HepG2 (cell line): ENCODE data around the gene SCAF8. TPM values are rescaled to one million over a fixed set of nuclear protein-coding genes. Genes with fewer than 3 reads are reported as not detected.

ENCODE experiments used
- ATAC-seq: fragments of 200-7000 bp; cut with Tn5 transposase; 3 replicates; pipeline ENCODE4 v1.9.1; 2020; ENCODE audit warnings: mild to moderate bottlenecking, moderate library complexity
- BruUV-seq: library from RNA; stranded (reverse); fragments of 400-500 nt; replicated peaks from 2 replicates; lab custom pipeline; 2021; lab: Mats Ljungman, UMichigan
- CTCF ChIA-PET: fragments of 300-600 bp; formaldehyde crosslinking; extraction: SDS; loops from one replicate; lab custom pipeline; 2021; ENCODE audit warnings: low total read pairs, inconsistent platforms, low intra/inter-chr PET ratio; lab: Yijun Ruan, JAX
- POLR2A ChIA-PET: fragments of 350-600 bp; sonication (Branson Sonifier 250); formaldehyde crosslinking; loops from one replicate; lab custom pipeline; 2020; ENCODE audit warnings: antibody characterized with exemption, inconsistent platforms; lab: Yijun Ruan, JAX
- DNase-seq: peaks from one replicate; pipeline ENCODE4 v3.0.0-alpha.2; 2015; ENCODE audit warnings: low spot score
- FAIRE-seq: peaks from 3 replicates; lab custom pipeline; 2011; peaks lifted over from hg19 to GRCh38; lab: Jason Lieb, UNC
- H2AFZ ChIP-seq: one replicate; pipeline ENCODE4 v1.6.1; 2011; ENCODE audit warnings: low read length, inconsistent platforms
- H3K27ac ChIP-seq: fragments of 300-600 bp; 3 replicates; pipeline ENCODE4 v1.8.0; 2011; ENCODE audit warnings: mixed run types, mild to moderate bottlenecking, mixed read lengths, low read length, inconsistent platforms; ENCODE audit not compliant: insufficient read depth; ENCODE audit errors: extremely low read length
- H3K27me3 ChIP-seq, 2 experiments: fragments of 200-600 bp in 1 of 2; 2 replicates in 1 of 2; 3 replicates in 1 of 2; pipeline versions ENCODE4 v1.6.0 to v1.8.0; 2011; ENCODE audit warnings: low read length in 2 of 2, mild to moderate bottlenecking in 2 of 2, moderate library complexity in 2 of 2, inconsistent platforms in 1 of 2; ENCODE audit not compliant: insufficient read depth in 2 of 2, control insufficient read depth in 1 of 2
- H3K36me3 ChIP-seq, 2 experiments: fragments of 200-600 bp in 1 of 2; replicated peaks in 1 of 2; 2 replicates in 1 of 2; 3 replicates in 1 of 2; pipeline versions ENCODE4 v1.5.1 to v1.8.0; 2011; ENCODE audit warnings: low read length in 2 of 2, inconsistent platforms in 1 of 2; ENCODE audit not compliant: insufficient read depth in 2 of 2, control insufficient read depth in 1 of 2
- H3K4me1 ChIP-seq: 2 replicates; pipeline ENCODE4 v1.5.1; 2012; ENCODE audit warnings: low read length, inconsistent platforms; ENCODE audit not compliant: insufficient read depth
- H3K4me2 ChIP-seq: 2 replicates; pipeline ENCODE4 v1.6.0; 2011; ENCODE audit warnings: low read depth, low read length, inconsistent platforms
- H3K4me3 ChIP-seq, 3 experiments: fragments of 200-600 bp in 1 of 3; sonication (generic), shearing (Covaris generic) in 1 of 3; replicated peaks in 1 of 3; 2 replicates each; pipeline ENCODE4 v1.5.1; 2011 to 2016; ENCODE audit warnings: low read length in 3 of 3, inconsistent platforms in 2 of 3, low read depth in 2 of 3, mild to moderate bottlenecking in 2 of 3, control low read depth in 1 of 3, mixed read lengths in 1 of 3; ENCODE audit not compliant: insufficient read depth in 1 of 3
- H3K79me2 ChIP-seq: one replicate; pipeline ENCODE4 v1.6.1; 2011; ENCODE audit warnings: low read length, inconsistent platforms; ENCODE audit not compliant: insufficient read depth
- H3K9ac ChIP-seq: 2 replicates; pipeline ENCODE4 v1.6.0; 2011; ENCODE audit warnings: mild to moderate bottlenecking, low read depth, low read length, inconsistent platforms; ENCODE audit not compliant: insufficient read depth
- H3K9me3 ChIP-seq: 2 replicates; pipeline ENCODE4 v1.5.1; 2012; ENCODE audit warnings: mild to moderate bottlenecking, low read length
- H4K20me1 ChIP-seq: 2 replicates; pipeline ENCODE4 v1.6.0; 2011; ENCODE audit warnings: inconsistent platforms, mild to moderate bottlenecking, low read length, moderate library complexity; ENCODE audit not compliant: insufficient read depth
- AHR ChIP-seq: IDR thresholded peaks from 2 replicates; pipeline ENCODE4 v1.6.1; 2018; ENCODE audit warnings: missing genetic modification reagents, missing compliant biosample characterization
- ATAD3A ChIP-seq: sonication (generic); formaldehyde crosslinking; IDR thresholded peaks from 2 replicates; pipeline ENCODE4 v1.4.0; 2020; ENCODE audit warnings: missing genetic modification reagents
- FOXA3 ChIP-seq: IDR thresholded peaks from 2 replicates; pipeline ENCODE4 v1.6.1; 2016; ENCODE audit warnings: missing genetic modification reagents, missing compliant biosample characterization
- GPN1 ChIP-seq: sonication (generic); formaldehyde crosslinking; IDR thresholded peaks from 2 replicates; pipeline ENCODE4 v1.5.1; 2020; ENCODE audit warnings: missing genetic modification reagents, borderline replicate concordance
- MTF1 ChIP-seq: sonication (generic); formaldehyde crosslinking; IDR thresholded peaks from 2 replicates; pipeline ENCODE4 v1.5.0; 2020; ENCODE audit warnings: missing genetic modification reagents
- MXI1 ChIP-seq: IDR thresholded peaks from 3 replicates; pipeline ENCODE4 v1.6.1; 2012; ENCODE audit warnings: low read depth, low read length, inconsistent platforms, borderline replicate concordance
- NFIC ChIP-seq: IDR thresholded peaks from 2 replicates; pipeline ENCODE4 v1.6.1; 2012; ENCODE audit warnings: mild to moderate bottlenecking, low read length, inconsistent platforms
- PITX1 ChIP-seq: sonication (generic); formaldehyde crosslinking; IDR thresholded peaks from 2 replicates; pipeline ENCODE4 v1.5.1; 2020; ENCODE audit warnings: mild to moderate bottlenecking, missing genetic modification reagents
- REST ChIP-seq, 2 experiments: IDR thresholded peaks; 2 replicates each; pipeline ENCODE4 v1.6.1; 2011 to 2012; ENCODE audit warnings: low read length in 2 of 2, borderline replicate concordance in 1 of 2, low read depth in 1 of 2, mild to moderate bottlenecking in 1 of 2, moderate library complexity in 1 of 2
- RFX3 ChIP-seq: IDR thresholded peaks from 2 replicates; pipeline ENCODE4 v1.6.1; 2016; ENCODE audit warnings: missing biosample characterization, missing genetic modification reagents
- RXRB ChIP-seq: IDR thresholded peaks from 2 replicates; pipeline ENCODE4 v1.6.1; 2016; ENCODE audit warnings: borderline replicate concordance, missing genetic modification reagents, missing compliant biosample characterization
- ZNF225 ChIP-seq: sonication (generic); formaldehyde crosslinking; IDR thresholded peaks from 2 replicates; pipeline ENCODE4 v1.4.0; 2020; ENCODE audit warnings: mild to moderate bottlenecking, missing genetic modification reagents
- ZNF546 ChIP-seq: sonication (generic); formaldehyde crosslinking; conservative IDR thresholded peaks from 2 replicates; pipeline ENCODE4 v1.8.1; 2023; ENCODE audit warnings: mild to moderate bottlenecking, missing genetic modification reagents
- ZNF629 ChIP-seq: sonication (generic); formaldehyde crosslinking; conservative IDR thresholded peaks from 2 replicates; pipeline ENCODE4 v1.5.0; 2020; ENCODE audit warnings: missing genetic modification reagents
- ZNF704 ChIP-seq: sonication (generic); formaldehyde crosslinking; IDR thresholded peaks from 2 replicates; pipeline ENCODE4 v1.8.1; 2023; ENCODE audit warnings: mild to moderate bottlenecking, inconsistent platforms, moderate library complexity, missing genetic modification reagents, borderline replicate concordance
- in situ Hi-C: cut with HindIII; loops from 2 replicates; pipeline ENCODE4 v1.10.0; 2017; ENCODE audit warnings: low pct_unique_long_range_greater_than_20kb; ENCODE audit not compliant: extremely low pct_ligation_motif_present
- intact Hi-C: fragments of 100-400 bp; cut with micrococcal nuclease; formaldehyde crosslinking; loops from one replicate; pipeline ENCODE4 v1.10.0; 2022; ENCODE audit not compliant: unreplicated experiment
- polyA plus RNA-seq, 8 experiments: library from polyadenylated mRNA; depleted of rRNA in 3 of 8; stranded (reverse) in 7 of 8; unstranded in 1 of 8; fragments of >200 nt; fragmentation: Illumina TruSeq in 4 of 8; extraction: Trizol in 4 of 8; gene quantifications; 2 replicates each; pipeline versions ENCODE4 v1.2.1 to v1.2.3, GENCODE V29; 2011 to 2016; ENCODE audit warnings: low read depth in 4 of 8, missing spikeins in 1 of 8, mixed read lengths in 1 of 8; ENCODE audit not compliant: insufficient read depth in 1 of 8
- total RNA-seq, 5 experiments: library from RNA; depleted of rRNA; stranded (reverse); fragments of >200 nt; fragmentation: Illumina TruSeq; extraction: Trizol; gene quantifications; 2 replicates each; pipeline ENCODE4 v1.2.3, GENCODE V29; 2016; ENCODE audit warnings: low read depth in 1 of 5
- TF ChIP-seq, protein P1 (sequence below): sonication (generic); formaldehyde crosslinking; IDR thresholded peaks from 2 replicates; pipeline ENCODE4 v1.9.0; 2021; ENCODE audit warnings: missing genetic modification reagents, mild to moderate bottlenecking, borderline replicate concordance
- TF ChIP-seq, protein P2 (sequence below): sonication (generic); formaldehyde crosslinking; IDR thresholded peaks from 2 replicates; pipeline ENCODE4 v1.4.0; 2020; ENCODE audit warnings: mild to moderate bottlenecking, missing genetic modification reagents

Gene SCAF8
- total and polyA plus RNA-seq, 2 of the 13 experiments (the other 11 are each of a cell fraction or from before 2014, with no cell fraction given): 15.3 to 40.8 TPM

DNA sequence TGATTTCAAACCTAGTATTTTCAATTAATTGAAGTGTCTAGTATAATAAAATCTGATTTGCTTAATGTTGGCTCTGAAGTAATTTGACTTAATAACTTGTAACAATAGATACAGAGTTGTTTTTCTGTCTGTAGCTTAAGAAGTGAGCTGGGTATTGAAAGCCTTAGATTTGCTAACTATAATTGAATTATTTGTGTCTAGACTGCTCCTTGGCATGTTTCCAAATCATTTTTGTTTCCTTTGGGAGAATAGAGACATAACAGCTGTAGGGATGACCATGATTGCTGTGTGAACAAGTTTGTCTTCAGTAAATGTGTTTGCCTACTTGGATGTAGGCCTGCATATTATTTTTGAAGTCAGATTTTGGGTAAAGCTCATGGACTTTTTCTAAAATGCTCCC is 115.4 kb downstream of the SCAF8 start:
- no peaks in the 10 kb centered on the region for H3K27me3 ChIP-seq
- H3K27ac ChIP-seq: no peak overlapping the region
- H3K79me2 ChIP-seq: peaks cover 9% of the 10 kb centered on the region
- BruUV-seq: no TSS peak
- FAIRE-seq (no peak), DNase-seq (no peak), ATAC-seq (no peak)
- no peaks in the 10 kb centered on the region; the same call in 1 of the 2 replicates for H4K20me1 ChIP-seq
- peaks cover 0 to 1% of the 10 kb centered on the region in 2 experiments; a peak in 3 of 5 replicates for H3K36me3 ChIP-seq
- no peak overlapping the region for H2AFZ ChIP-seq
- no peak overlapping the region for H3K4me3 ChIP-seq
- H3K4me2 ChIP-seq: no peak overlapping the region
- in situ Hi-C loops (no loop called here), intact Hi-C loops (no loop called here)
- H3K9me3 ChIP-seq: no peaks in the 10 kb centered on the region
- ChIA-PET POLR2A (no interaction called here), CTCF (no interaction called here)
- no peak overlapping the region for H3K9ac ChIP-seq
- H3K4me1 ChIP-seq: peaks cover 33% of the 10 kb centered on the region
- TF ChIP-seq ATAD3A (CRISPR knock-in tag) (no peak), REST (IDR thresholded peaks at IDR 0.05; ENCODE audit: borderline replicate concordance in 1 of 2, low read depth in 1 of 2, low read length in 2 of 2) (no peak), RFX3 (CRISPR knock-in tag) (no peak), ZNF629 (CRISPR knock-in tag) (no peak), NFIC (no peak), FOXA3 (CRISPR knock-in tag) (no peak), MTF1 (CRISPR knock-in tag) (no peak), ZNF546 (no peak), MXI1 (no peak), GPN1 (CRISPR knock-in tag) (no peak), PITX1 (CRISPR knock-in tag) (no peak), AHR (CRISPR knock-in tag) (no peak), ZNF225 (no peak), RXRB (CRISPR knock-in tag) (no peak), ZNF704 (no peak)
- TF ChIP-seq, protein P1, sequence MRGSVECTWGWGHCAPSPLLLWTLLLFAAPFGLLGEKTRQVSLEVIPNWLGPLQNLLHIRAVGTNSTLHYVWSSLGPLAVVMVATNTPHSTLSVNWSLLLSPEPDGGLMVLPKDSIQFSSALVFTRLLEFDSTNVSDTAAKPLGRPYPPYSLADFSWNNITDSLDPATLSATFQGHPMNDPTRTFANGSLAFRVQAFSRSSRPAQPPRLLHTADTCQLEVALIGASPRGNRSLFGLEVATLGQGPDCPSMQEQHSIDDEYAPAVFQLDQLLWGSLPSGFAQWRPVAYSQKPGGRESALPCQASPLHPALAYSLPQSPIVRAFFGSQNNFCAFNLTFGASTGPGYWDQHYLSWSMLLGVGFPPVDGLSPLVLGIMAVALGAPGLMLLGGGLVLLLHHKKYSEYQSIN (CRISPR knock-in tag): no peak
- TF ChIP-seq, protein P2, sequence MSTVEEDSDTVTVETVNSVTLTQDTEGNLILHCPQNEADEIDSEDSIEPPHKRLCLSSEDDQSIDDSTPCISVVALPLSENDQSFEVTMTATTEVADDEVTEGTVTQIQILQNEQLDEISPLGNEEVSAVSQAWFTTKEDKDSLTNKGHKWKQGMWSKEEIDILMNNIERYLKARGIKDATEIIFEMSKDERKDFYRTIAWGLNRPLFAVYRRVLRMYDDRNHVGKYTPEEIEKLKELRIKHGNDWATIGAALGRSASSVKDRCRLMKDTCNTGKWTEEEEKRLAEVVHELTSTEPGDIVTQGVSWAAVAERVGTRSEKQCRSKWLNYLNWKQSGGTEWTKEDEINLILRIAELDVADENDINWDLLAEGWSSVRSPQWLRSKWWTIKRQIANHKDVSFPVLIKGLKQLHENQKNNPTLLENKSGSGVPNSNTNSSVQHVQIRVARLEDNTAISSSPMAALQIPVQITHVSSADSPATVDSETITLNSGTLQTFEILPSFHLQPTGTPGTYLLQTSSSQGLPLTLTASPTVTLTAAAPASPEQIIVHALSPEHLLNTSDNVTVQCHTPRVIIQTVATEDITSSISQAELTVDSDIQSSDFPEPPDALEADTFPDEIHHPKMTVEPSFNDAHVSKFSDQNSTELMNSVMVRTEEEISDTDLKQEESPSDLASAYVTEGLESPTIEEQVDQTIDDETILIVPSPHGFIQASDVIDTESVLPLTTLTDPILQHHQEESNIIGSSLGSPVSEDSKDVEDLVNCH (CRISPR knock-in tag): no peak
